Embryonic facial prominence (tissue), 1 donor: ENCODE data around the gene SLC22A17.

Source experiments
- DNase-seq: peaks from one replicate; pipeline ENCODE4 v3.0.0-alpha.2; 2016; ENCODE audit errors: extremely low spot score

The SLC22A17 gene

DNA sequence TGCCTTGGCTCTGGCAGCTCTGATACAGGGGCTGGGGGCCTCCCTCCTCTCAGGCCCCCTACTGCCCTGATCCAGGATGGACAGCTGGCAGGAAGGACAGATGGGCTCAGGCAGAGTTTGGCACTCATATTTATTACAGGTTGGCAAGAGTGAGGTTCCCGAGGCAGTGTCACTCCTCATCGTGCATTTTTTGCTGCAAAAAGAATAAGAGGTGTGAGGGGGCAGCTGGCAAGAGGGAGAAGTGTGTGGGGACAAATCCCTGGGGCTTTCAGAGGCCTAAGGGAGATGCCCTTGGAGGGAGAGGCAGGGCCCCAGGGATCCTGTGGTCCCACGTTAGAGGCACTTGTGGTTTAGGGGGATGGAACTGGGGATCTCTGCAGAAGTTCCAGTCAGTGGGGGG, 29.2 kb upstream of the SLC22A17 start:
- peak; percentile 100 for DNase-seq

DNA sequence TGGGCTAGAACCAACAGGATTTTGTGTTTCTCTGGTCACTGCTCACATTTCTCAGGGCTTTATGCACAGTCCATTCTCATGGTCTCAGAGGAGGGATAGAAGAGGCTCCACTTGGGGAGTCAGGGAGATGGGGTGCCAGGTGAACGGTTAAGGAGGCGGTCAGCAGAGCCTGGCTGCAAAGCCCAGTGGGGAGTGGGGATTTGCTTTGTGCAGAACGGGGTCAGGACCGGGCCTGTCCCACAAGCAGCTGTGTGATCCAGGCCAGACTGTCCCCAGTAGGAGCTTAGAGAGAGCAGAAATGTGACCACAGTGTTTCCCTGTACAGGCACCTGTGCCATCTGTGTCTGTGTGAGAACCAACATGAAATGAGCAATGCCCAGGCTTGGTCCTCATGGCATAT, 28.3 kb upstream of the SLC22A17 start:
- no peak for DNase-seq

DNA sequence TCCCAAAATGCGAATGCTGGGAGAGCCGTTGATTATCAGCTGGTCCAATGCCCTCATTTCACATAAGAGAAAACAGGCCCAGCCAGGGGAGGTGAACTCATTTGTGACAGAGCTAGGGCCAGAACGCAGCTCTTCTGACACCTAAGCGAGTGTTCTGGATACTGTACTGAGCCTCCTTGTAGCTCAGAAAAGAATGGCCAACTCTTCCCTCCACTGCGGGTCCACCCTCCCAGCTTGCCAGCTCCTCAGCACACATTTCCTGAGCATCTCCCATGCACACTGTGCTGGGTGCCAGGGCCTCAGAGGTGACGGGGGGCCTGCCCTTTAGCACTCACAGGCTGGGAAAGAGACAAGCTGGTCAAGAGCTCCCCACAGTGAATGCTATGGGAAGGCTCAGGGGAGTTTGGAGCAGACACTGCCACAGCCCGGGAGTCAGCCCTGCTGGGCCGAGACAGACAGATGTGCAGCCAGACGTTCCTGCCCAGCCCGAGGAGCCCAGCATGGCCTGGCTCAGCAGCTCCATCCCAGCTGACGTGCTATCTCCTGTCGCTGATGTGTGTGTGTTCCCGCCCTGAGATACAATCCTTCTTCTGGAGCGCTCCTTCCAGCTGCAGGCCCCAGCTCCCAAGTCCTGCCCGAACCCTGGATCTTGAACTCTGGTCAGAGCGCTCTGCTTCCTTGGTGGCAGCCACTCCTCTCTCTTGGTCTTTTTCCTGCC, 27.7 kb upstream of the SLC22A17 start:
- DNase-seq: no peak

DNA sequence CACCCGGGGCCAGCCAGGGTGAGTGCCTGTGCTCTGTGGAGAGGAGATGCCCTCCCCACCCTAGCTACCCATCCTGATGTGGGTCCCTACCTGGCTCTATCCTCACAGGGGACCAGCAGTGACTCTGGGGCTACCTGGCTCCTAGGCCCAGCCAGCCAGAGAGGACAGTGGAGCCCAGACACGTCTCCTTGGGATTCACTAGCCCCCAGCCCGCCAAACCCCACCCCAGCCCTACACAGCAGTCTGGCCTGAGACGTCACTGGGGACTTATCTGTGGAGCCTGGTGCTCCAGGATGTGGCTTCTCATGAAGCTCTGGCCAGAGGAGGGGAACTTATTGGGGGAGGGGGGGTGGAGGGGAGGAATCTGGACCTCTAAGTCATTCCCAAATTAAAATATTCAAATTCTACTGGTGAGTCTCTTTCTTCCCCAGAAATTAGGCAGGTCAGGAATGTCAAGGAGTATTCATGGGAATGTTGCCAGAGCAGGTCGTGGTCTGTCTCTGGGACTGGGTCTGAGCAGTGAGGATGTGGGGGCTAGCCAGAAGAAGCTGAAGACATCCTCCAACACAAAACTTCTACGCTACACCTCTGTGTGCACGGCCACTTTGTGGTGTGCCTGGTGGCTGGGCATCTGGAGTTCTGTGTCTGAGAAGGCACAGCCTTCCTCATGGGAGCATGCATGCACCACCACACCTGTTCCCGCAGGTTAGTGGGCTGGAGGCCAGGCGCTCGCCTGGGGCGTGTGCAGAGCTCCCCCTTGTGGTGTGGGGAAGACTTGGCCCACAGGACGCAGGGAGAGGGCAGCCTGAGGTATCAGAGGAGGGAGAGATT, 26.9 kb upstream of the SLC22A17 start:
- no peak for DNase-seq

DNA sequence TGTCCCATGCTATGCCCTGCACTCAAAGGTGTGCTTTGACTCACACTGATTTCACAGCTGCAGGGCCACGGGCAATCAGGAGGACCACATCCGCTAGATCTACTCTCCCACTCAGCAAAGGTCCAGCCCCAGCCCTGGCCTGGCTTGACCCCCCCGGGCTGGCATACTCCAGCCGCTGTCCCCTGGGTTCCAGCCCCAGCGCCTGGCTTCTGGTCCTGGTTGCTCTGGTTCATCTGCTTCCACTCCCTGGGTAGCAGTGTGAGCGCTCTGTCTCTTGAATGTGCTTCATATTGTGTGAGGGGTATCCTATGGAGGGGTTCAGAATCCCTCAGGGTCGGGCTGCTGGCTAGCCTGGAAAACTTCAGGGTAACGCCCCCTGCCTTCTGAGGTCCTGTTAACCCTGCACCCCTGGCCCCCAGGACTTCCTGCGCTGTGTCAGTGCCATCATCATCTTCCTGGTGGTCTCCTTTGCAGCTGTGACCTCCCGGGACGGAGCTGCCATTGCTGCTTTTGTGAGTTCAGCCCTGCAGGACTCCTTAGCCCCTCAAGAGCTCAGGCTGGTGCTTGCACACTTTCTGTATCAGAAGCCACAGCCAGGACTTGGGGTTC, 26.0 kb upstream of the SLC22A17 start:
- DNase-seq: no peak

DNA sequence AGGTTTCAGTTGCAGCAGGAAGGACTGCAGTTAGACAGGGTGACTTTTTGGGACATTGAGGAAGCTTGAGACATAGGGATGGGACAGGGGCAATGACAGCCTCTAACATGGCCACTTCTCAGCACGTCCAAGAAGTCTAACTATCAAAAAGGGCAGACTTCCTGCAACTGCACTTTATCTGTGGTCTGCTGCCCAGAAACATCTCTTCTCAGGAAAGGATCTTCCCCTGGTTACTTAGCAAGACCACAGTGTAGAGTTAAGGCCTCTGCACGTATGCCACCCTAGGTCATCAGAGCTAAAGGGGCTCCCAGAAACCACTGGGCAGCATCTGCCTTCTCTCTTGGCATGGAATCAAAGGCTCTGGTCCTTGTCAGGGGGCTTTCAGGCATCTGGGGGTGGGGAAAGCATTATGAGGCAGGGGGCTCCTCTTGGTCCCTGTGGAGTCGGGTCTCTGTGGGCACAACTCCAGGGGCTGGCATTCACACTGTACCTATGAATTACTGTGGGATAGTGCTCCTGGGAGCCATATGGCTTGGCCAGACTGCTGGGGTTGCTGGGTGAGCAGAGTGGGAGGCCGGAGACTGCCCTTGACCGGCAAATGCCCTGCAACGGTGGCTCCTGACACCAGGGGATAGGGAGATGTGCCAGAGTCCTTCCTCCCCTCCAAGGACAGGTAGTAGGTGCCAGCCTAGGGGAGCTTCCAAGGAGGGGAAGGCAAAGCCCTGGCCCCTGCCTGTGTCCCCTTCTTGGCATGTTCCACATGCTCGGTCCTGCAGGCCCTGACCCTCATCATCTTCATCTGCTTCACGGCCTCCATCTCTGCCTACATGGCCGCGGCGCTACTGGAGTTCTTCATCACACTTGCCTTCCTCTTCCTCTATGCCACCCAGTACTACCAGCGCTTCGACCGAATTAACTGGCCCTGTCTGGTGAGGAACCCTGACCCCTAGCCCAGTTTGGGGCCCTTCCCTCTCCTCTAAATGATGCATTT, 25.2 kb upstream of the SLC22A17 start:
- DNase-seq: no peak

DNA sequence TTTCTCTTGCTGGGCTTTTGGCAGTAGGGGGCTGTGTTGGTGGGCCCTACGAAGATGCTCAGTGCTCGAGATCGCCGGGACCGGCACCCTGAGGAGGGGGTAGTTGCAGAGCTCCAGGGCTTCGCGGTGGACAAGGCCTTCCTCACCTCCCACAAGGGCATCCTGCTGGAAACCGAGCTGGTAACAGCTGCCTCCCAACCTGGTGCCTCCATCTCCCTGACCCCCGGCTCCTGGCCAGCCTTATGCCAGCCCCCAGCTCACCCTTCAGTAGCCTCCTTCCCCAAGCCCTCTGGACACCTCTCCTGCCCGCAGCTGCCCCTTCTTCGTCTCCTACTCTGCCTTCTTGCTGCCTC, 24.5 kb upstream of the SLC22A17 start:
- no peak for DNase-seq

DNA sequence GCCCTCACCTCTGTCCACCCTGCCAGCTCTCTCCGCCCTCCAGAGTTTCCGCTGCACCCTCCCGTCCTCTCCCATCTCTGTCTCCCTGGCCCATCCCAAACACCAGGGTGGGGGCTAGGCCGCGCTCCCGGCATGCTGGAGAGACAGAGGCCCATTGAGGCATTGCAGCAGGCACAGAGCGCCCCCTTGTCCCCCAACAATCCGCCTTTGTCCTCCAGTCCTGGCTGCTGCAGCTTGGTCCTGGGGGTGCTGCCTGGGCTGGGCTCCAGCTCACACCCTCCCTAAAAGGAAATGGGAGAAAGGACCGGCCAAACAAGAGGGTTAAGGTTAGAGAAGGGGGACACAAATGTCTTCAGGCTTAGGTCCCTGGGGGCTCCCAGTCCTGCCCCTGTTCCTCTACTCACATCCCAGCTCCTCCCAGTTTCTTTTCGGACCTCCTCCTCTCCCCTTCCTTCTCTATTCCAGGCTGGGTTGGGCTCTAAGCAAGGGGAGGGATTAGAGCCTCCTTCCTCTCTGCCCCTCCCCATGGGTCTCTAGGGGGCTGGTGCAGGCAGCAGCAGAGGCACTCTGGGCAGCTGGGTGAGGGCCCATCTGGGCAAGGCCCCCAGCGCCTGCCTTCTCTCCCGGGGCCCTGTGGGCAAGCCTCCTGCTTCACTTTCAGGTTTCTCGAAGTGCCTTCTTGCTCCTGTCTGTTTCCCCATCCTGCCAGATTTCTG, 24.0 kb upstream of the SLC22A17 start, which contains the start of gene CMTM5:
Gene CMTM5, plus strand, starts transcription at position 565 of the 716 bp plus-strand sequence. CDS start 206 bp downstream, outside the sequence.
- no peak for DNase-seq

DNA sequence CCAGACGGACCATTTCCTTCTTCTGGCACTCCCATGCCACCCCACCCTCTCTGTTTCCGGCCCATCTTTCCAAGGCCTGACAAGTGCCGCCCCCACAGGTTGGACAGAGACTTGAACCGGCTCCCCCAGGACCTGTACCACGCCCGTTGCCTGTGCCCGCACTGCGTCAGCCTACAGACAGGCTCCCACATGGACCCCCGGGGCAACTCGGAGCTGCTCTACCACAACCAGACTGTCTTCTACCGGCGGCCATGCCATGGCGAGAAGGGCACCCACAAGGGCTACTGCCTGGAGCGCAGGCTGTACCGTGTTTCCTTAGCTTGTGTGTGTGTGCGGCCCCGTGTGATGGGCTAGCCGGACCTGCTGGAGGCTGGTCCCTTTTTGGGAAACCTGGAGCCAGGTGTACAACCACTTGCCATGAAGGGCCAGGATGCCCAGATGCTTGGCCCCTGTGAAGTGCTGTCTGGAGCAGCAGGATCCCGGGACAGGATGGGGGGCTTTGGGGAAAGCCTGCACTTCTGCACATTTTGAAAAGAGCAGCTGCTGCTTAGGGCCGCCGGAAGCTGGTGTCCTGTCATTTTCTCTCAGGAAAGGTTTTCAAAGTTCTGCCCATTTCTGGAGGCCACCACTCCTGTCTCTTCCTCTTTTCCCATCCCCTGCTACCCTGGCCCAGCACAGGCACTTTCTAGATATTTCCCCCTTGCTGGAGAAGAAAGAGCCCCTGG, 23.0 kb upstream of the SLC22A17 start:
- no peak for DNase-seq

DNA sequence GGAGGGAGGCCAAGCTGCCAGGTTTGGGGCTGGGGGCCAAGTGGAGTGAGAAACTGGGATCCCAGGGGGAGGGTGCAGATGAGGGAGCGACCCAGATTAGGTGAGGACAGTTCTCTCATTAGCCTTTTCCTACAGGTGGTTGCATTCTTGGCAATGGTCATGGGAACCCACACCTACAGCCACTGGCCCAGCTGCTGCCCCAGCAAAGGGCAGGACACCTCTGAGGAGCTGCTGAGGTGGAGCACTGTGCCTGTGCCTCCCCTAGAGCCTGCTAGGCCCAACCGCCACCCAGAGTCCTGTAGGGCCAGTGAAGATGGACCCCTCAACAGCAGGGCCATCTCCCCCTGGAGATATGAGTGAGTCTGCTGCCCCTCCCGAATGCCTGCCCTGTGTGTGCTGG, 20.4 kb upstream of the SLC22A17 start:
- no peak for DNase-seq

DNA sequence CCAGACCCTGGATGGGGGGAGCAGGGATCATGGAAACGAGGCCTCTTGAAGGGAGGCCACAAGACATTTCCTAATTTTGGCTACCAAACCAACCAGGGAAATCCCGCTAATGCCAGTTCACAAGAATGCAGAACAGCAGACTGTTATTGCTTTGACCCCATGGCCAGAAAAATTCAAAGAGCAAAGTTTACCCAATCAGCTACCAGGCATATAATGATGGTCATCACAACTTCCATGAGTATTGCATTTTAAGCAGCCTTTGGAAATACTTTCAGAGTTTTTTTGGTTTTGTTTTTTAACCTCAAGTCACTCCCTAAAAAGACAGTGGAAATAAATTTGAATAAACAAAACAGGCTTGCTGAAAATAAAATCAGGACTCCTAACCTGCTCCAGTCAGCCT, 19.8 kb upstream of the SLC22A17 start, which contains the start of gene IL25:
Gene IL25, plus strand, starts transcription at position 301 of the 400 bp plus-strand sequence.
- DNase-seq: no peak

DNA sequence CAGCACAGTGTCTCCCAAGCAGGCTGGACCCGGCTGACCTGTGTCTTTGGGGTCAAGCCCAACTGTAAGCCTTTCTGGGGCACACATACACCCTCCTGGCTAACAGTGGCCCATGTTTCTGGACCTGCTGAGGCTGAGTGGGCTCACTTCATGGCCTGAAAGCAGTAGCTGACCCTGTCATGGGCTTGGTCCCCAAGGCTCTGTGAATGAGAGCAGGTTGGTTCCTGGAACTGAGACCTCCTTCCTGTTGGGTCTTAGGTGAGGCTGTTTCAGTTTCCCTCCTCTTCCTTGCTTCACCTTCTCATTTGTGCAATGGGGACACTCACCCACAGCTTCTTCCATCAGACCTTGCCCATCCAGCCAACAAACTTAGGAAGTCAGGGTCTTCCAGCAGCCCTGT, 19.2 kb upstream of the SLC22A17 start:
- no peak for DNase-seq

DNA sequence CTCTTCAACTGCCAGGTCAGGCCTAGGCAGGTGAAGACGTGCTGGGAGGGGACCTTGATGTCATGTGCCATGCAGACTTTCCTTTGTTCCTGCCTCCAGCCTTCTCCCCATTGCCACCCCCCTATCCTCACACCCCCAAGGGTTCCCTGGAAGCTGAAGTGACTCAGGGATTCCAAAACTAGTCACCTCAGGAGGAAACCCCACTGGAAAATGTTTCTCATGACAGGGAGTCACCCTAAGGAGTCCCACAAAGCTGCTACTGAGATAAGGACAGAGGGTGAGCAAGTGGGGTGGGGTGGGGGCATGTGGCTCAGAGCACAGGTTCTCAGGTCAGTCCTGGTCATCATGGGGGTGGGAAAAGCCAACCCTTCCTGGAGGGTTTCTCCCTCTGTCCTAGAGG, 17.5 kb upstream of the SLC22A17 start:
- no peak for DNase-seq

DNA sequence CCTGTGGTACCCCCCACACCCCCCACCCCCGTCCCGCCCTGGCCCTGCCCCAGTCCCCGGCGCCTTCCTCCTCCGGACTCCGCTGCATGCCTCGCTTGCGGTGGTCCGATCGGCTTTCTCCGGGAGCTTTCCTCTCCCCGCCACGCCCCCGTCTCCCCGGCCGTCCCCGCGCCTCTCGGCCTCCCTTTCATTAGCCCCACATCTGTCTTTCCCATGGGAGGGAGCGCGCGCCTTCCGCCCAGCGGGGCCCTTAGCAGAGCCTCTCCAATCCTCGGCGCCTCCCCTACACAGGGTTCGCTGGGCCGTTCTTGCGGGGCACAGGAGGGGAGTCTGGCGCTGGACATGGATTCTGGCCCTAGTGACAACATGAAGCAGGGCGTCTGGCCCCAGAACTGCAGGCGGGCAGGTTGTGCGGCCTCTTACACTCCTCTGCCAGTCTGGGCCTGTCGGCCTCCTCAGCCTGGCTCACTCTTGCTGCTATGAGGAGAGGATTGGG, 13.8 kb upstream of the SLC22A17 start:
- DNase-seq: peak; percentile 71

DNA sequence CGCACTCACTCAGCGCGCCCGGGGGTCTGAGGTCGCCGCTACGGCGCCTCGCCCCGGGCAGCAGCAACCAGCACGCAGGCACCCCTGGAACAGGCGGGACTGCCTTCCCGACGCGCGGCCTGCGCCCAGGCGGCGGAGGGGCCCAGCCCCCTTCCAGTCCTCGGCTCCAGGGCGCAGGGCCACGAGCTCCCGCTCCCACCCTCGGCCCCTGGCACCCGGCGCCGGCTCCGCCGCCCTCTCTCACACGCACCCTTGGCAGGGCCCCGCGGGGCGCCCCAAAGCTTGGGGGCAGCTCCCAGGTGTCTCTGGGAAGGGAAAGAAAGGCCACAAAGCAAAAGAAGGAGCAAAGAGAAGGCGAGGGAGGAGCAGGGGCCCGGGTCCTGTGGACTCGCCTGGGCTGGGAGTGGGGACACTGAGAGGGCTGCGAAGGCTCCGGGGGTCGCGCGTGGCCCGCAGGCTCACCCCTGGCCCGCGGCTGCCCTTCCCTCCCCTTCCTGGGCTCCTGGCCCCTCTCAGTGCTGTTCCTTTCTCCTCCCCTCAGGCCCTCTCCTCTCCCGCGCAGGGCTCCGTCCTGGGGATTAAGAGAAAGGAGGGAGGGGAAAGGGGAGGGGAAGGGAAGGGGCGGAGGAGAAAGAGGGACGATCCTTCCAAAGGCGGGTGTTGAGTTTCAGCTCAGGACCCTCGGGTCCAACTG, 13.2 kb upstream of the SLC22A17 start:
- peak; percentile 83 for DNase-seq

DNA sequence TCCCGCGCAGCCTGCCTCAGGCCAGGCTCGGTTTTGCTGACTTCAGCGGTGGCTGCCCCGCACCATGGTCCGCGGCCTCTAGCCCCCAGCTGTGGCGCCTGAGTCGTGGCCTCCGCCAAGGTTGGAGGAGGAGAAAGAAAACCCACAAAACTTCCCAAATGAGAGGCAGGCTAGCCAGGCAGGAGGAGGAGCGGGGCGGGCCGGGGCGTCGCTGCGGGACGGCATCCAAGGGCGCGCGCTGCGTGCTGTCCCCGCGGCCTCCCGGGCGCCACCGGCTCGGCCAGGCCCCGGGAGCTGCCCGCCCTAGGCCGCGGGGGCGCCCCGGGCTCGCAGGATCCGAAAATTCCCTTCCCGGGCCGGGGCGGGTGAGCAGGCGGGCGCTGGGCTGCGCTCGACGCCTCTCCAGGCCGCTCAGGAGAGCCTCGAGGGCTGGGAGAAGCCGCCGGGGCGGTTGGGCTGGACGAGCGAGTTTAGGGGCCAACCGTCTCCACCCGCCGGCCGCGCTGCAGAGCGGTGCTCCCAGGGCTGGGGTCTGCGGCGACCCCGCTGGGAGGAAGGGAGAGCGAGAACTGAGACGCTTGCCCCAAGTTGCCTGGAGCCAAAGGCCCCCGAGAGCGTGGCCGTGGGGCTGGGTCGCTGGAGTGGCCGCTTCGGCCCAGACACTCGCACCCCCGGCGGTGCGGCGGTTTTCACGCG, 12.5 kb upstream of the SLC22A17 start, which contains the start of gene EFS:
Gene EFS, minus strand, starts transcription at position 137 of the 696 bp plus-strand sequence. CDS start 147 bp downstream, outside the sequence.
- DNase-seq: no peak

DNA sequence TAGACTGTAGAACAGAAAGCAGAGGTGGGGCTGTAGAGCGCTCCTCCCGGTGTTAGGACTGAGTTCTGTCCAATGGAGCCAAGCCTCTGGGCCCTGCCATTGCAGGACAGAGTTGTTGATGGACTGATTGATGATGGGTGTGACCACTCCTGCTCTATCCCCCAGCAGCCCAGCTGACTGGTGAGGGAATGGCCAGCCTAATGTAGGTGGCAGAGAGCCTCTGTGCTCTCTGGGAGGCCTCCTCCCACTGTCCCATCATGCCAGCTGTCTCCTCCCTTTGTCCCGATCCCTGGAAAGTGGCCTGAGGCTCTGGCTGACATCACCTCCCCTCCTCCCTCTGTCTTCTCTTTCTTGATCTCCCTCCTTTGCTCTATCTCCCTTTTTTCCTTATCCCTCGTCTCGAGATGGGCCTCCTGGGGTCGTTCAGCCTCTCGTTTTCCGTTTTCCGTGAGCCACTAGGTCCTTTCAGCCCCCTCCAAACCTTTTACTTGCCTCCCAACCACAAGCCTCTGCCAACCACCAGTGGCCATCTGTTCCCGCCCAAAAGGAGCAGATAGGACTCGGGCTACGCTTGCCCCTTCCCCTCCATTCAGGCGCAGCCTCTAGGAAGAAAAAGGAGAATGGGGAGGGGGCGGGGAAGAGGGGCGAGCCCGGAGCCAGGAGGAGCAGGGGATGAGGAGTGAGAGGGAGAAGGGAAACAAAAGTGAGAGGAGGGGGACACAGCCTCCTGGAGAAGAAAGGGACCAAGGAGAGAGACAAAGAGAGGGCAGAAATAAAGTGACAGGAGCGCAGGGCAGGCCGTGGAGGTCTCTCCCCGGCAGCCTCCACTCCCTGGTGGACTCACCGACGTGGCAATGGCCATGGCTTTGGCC, 11.7 kb upstream of the SLC22A17 start:
- no peak for DNase-seq

DNA sequence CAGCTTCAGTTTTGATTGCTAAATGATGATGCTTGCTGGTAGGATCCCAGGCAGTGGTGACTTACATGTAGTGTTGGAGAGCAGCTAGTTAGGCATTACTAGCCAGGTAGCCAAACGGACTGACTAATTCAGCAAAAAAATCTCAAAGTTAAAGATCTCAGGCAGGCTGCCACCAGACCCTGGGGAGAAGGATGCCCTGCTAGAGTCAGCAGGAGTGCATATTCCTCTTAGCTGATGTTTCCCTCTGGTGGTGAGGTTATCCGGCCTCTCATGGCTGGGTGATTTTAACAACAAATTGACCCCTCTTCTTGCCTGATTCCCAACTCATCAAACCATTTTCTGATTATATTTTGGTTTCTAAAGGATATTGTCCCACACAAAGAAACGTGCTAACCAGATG, 9.5 kb upstream of the SLC22A17 start:
- DNase-seq: no peak
